Natural killer cell treated with Interleukin-12 subunit alpha and Interleukin-12 subunit beta and Interleukin-15 and Interleukin-18, amount 100 ng/mL, for 72 hours (primary cell): Measurements from ENCODE around the gene GNE. TPM values are rescaled to one million over a fixed set of nuclear protein-coding genes. Genes with fewer than 3 reads are reported as not detected.
"Not testable (repeated sequence)": the region's sequence is repeated elsewhere in the genome, so short reads cannot be mapped to it uniquely, and the experiment has no call there.

Experiments
- ATAC-seq, 2 donors: fragments of 150-1000 bp; cut with Tn5 transposase in 1 of 2; sonication (Bioruptor Pico), chemical (Tn5 transposase) in 1 of 2; 2 replicates each; pipeline ENCODE4 v1.10.0; 2021
- DNase-seq: peaks from one replicate; pipeline ENCODE4 v3.0.0; 2022; ENCODE audit warnings: low spot score
- H3K27ac Mint-ChIP-seq, 2 donors: 1 replicate in 1 of 2; 2 replicates in 1 of 2; pipeline ENCODE4 v1.8.0; 2022; ENCODE audit warnings: mixed read lengths in 2 of 2, mild to moderate bottlenecking in 1 of 2, moderate library complexity in 1 of 2
- H3K27me3 Mint-ChIP-seq, 2 donors: 1 replicate in 1 of 2; 2 replicates in 1 of 2; pipeline ENCODE4 v1.8.0; 2022; ENCODE audit warnings: mixed read lengths in 2 of 2
- H3K36me3 Mint-ChIP-seq: one replicate; pipeline ENCODE4 v1.8.0; 2022; ENCODE audit warnings: mixed read lengths
- H3K4me1 Mint-ChIP-seq, 2 donors: 1 replicate in 1 of 2; 2 replicates in 1 of 2; pipeline ENCODE4 v1.8.0; 2022; ENCODE audit warnings: low read depth in 2 of 2, mixed read lengths in 2 of 2, mild to moderate bottlenecking in 1 of 2
- H3K4me3 Mint-ChIP-seq: one replicate; pipeline ENCODE4 v1.8.0; 2022; ENCODE audit warnings: mixed read lengths
- H3K9me3 Mint-ChIP-seq: 2 replicates; pipeline ENCODE4 v1.8.0; 2022; ENCODE audit warnings: mixed read lengths
- total RNA-seq, 2 donors: library from RNA; stranded (reverse); gene quantifications; one replicate each; pipeline ENCODE4 v1.2.3, GENCODE V29; 2022

GNE gene
- total RNA-seq, 2 donors from 2014 or later: 22.9 to 23.3 TPM

DNA sequence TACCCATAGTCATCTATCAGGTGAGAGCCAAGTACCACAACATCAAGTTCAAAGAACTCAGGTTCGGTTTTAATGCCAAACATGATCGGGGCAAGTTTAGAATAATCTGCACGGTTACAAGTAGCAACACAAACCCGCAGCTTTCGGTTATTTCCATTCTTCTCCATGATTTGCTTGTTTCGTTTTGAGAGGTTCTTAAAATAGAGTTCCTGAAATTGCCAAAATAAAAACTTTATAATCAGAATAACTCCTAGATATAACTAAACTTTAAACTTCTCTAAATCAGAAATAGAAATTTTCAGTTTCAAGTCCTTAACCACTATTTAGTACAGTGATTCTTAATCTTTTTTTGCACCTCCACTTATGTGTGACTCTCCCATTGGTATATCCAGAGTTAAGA, 9.1 kb downstream of the GNE start:
- Mint-ChIP-seq H3K4me1 (peaks cover 6 to 12% of the 10 kb centered on the region in 2 donors), H3K9me3 (no peaks in the 10 kb centered on the region), H3K36me3 (no peaks in the 10 kb centered on the region), H3K27me3 (no peaks in the 10 kb centered on the region), H3K4me3 (no peak overlapping the region), H3K27ac (no peak overlapping the region)
- DNase-seq (no peak), ATAC-seq (no peak)

- H3K27me3 Mint-ChIP-seq, H3K9me3 Mint-ChIP-seq, H3K4me3 Mint-ChIP-seq, H3K27ac Mint-ChIP-seq, H3K36me3 Mint-ChIP-seq, DNase-seq: not testable (repeated sequence)
- peak in 1 of 2 donors; percentile 62 for ATAC-seq
- peaks cover 6 to 12% of the 10 kb centered on the region in 2 donors for H3K4me1 Mint-ChIP-seq
Observed at GRCh38 chr9:36248061-36248460, 10.2 kb downstream of the GNE start.

DNA sequence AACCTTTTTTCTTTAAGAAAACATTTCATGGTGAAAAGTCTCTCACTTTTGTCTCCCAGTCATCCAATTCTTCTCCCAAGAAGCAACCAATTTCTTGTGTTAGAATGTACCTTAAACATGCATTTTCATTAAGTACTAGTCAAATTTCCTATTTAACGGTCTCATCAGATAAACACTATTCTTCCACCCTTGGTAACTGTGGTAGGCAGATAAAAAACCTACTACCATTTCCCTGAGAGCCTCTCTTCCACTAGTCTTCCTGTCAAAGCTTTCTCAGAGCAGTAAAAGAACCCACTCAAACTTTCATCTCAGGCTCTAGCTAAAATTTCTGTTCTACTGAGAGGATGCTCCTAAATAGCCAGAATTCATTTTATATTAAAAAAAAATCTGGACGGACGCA, 10.9 kb downstream of the GNE start:
- no peak overlapping the region for H3K27ac Mint-ChIP-seq
- no peak overlapping the region for H3K4me3 Mint-ChIP-seq
- peaks cover 6 to 12% of the 10 kb centered on the region in 2 donors for H3K4me1 Mint-ChIP-seq
- no peaks in the 10 kb centered on the region for H3K9me3 Mint-ChIP-seq
- ATAC-seq (no peak), DNase-seq (no peak)
- no peaks in the 10 kb centered on the region for H3K36me3 Mint-ChIP-seq
- no peaks in the 10 kb centered on the region for H3K27me3 Mint-ChIP-seq

DNA sequence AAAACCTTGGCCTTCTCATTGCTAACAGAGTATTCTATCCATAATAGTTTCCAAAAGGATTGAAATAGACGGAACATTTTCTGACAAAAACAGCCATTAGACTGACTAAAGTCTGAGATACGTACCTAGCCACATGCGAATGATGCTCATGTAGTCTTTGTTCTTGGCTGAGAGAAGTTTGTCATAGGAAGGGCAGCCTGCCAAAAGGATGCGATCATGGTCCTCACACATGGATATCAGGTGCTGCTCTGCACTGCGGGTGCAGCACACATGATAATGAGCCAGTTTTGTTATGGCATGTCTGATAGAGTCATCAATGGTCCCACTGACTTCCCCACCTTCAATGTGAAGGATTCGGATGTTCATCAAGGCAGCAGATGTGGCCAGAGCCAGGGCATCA, 12.3 kb downstream of the GNE start:
- no peak overlapping the region for H3K27ac Mint-ChIP-seq
- no peak overlapping the region for H3K4me3 Mint-ChIP-seq
- no peak for ATAC-seq
- DNase-seq: no peak
- no peaks in the 10 kb centered on the region for H3K27me3 Mint-ChIP-seq
- H3K4me1 Mint-ChIP-seq: peaks cover 6 to 10% of the 10 kb centered on the region in 2 donors
- H3K9me3 Mint-ChIP-seq: no peaks in the 10 kb centered on the region
- peaks cover under 1% of the 10 kb centered on the region for H3K36me3 Mint-ChIP-seq

GRCh38 chr9:36239675-36240074, 18.6 kb downstream of the GNE start:
- not testable (repeated sequence) for H3K27ac Mint-ChIP-seq, H3K9me3 Mint-ChIP-seq, H3K4me1 Mint-ChIP-seq, ATAC-seq, DNase-seq, H3K4me3 Mint-ChIP-seq, H3K27me3 Mint-ChIP-seq
- peaks cover 15% of the 10 kb centered on the region for H3K36me3 Mint-ChIP-seq

DNA sequence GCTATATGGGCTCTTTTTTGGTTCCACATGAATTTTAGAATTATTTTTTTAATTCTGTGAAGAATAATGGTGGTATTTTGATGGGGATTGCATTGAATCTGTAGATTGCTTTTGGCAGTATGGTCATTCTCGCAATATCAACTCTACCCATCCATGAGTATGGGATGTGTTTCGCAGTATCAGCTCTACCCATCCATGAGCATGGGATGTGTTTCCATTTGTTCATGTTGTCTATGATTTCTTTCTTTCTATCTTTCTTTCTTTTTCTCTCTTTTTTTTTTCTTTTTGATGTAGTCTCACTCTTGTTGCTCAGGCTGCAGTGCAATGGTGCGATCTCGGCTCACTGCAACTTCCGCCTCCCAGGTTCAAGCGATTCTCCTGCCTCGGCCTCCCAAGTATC, 19.0 kb downstream of the GNE start:
- H3K27ac Mint-ChIP-seq, ATAC-seq, H3K9me3 Mint-ChIP-seq, DNase-seq, H3K27me3 Mint-ChIP-seq, H3K4me3 Mint-ChIP-seq, H3K4me1 Mint-ChIP-seq: not testable (repeated sequence)
- H3K36me3 Mint-ChIP-seq: peaks cover 15% of the 10 kb centered on the region

DNA sequence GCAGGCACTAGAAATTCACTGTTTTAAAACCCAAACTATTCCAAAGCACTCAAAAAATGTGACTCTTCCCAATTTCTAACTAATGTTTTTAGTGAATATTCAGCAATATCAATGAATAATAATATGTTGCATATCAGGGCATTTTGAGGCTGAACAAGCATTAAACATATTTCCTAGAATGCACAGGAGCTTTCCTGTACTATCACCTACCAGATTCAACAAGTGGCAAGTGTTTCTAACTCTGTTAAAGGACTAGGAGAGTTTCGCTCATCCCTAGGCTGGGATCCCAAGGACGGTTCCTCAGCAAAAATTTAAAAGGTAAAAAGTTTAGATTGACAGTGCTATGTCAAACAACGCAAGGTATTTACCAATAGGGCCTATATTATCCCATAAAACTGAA, 21.0 kb downstream of the GNE start:
- DNase-seq: no peak
- H3K36me3 Mint-ChIP-seq: peaks cover 19% of the 10 kb centered on the region
- no peak for ATAC-seq
- peaks cover 6 to 9% of the 10 kb centered on the region in 2 donors for H3K4me1 Mint-ChIP-seq
- H3K27me3 Mint-ChIP-seq: no peaks in the 10 kb centered on the region
- H3K4me3 Mint-ChIP-seq: no peak overlapping the region
- no peak overlapping the region for H3K27ac Mint-ChIP-seq
- H3K9me3 Mint-ChIP-seq: no peaks in the 10 kb centered on the region

- peaks cover 31% of the 10 kb centered on the region for H3K36me3 Mint-ChIP-seq
- no peaks in the 10 kb centered on the region for H3K27me3 Mint-ChIP-seq
- DNase-seq: no peak
- ATAC-seq: no peak
- no peak overlapping the region for H3K27ac Mint-ChIP-seq
- H3K4me1 Mint-ChIP-seq: peaks cover 19 to 24% of the 10 kb centered on the region in 2 donors
- H3K9me3 Mint-ChIP-seq: no peaks in the 10 kb centered on the region
- no peak overlapping the region for H3K4me3 Mint-ChIP-seq
Observed at GRCh38 chr9:36222449-36222848, 35.8 kb downstream of the GNE start.

DNA sequence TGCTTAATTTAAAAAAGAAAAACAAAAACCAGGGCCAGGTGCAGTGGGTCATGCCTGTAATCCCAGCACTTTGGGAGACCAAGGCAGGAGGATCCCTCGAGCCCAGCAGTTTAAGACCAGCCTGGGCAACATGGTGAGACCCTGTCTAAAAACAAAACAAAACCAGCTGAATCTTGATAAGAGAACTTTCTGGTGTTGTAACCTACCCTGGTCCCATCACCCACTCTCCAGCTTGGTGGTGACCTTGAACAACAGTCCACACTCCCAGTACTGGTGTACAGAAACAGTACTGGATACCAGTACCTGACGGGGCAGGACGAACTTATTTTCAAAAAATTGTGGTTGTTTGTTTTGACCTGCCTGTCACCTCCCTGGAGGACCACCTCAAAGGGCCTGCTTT, 36.6 kb downstream of the GNE start:
- Mint-ChIP-seq H3K4me1 (peaks cover 23 to 28% of the 10 kb centered on the region in 2 donors), H3K27me3 (no peaks in the 10 kb centered on the region)

DNA sequence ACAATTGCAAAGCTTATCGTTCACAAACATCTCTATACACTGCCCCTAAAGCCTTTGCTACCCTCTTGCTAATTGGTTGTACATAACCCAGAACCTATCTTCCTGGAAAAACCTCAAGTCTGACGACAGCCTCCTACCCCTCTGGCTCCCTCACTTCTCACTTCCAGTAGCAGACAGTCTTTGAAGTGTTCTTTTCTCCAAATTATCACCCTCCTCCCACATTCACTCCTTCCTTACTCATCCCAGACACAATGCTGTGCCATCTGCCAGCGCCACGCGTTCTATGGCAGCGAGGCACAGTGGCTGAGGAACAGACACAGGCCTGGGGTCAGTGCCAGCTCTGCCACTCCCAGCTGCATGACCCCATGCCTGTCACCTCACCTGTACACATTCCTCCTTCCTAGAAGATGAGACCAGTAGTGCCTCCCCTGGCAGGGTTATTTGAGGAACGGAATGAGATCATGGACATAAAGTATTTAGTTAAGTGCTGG, 39.8 kb downstream of the GNE start:
- H3K36me3 Mint-ChIP-seq: peaks cover 37% of the 10 kb centered on the region
- H3K27me3 Mint-ChIP-seq: no peaks in the 10 kb centered on the region
- peak; percentile 60 to 76 for ATAC-seq
- peak overlapping the region; percentile 7 to 61 for H3K27ac Mint-ChIP-seq
- peak overlapping the region; percentile 20 for H3K4me3 Mint-ChIP-seq
- no peaks in the 10 kb centered on the region for H3K9me3 Mint-ChIP-seq
- DNase-seq: no peak
- peaks cover 29 to 35% of the 10 kb centered on the region in 2 donors for H3K4me1 Mint-ChIP-seq

More for the DNA sequence above, 36.6 kb downstream of the GNE start:
- no peak overlapping the region for H3K27ac Mint-ChIP-seq
- H3K36me3 Mint-ChIP-seq: peaks cover 34% of the 10 kb centered on the region
- ATAC-seq: no peak
- H3K9me3 Mint-ChIP-seq: no peaks in the 10 kb centered on the region
- H3K4me3 Mint-ChIP-seq: no peak overlapping the region
- no peak for DNase-seq

- Mint-ChIP-seq H3K36me3 (peaks cover 33% of the 10 kb centered on the region), H3K27me3 (no peaks in the 10 kb centered on the region), H3K4me3 (peak overlapping the region; percentile 20), H3K9me3 (no peaks in the 10 kb centered on the region), H3K27ac (peak overlapping the region; percentile 7 to 61), H3K4me1 (peaks cover 33 to 38% of the 10 kb centered on the region in 2 donors)
- DNase-seq: no peak
- ATAC-seq: no peak
Observed at GRCh38 chr9:36218011-36218410, 40.2 kb downstream of the GNE start.

DNA sequence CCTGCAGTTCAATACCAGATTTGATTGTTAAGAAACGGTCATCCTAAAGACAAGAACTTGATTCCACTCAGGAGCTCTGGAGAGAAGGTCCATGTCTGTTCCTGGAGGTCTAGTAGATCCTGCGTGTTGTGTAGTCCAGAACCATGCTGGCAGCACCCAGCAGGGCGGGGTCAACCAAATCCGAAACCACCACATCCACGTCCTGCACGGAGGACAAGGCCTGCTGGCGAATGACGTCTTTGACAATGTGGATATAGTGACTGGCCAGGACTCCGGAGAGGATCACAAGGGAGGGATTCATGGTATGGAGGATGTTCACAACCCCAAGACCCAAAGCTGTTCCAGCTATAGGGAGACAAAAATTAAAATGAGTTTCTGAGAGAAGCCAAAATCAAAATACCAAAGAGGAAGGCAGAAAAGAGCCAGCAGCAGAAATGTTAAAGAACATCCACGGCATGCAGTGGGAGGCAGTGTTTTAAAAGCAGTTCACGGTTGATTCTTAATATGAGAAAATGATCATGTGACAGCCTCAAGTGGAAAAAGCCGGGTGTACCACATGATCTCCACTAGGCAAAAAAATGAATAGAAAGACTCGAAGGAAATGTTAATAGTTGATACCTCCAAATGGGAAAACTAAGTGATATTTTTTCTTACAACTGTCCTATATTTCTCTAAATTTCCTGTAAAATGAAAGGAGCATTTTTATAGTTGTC, 40.8 kb downstream of the GNE start:
- Mint-ChIP-seq H3K4me3 (no peak overlapping the region), H3K4me1 (peaks cover 37 to 42% of the 10 kb centered on the region in 2 donors), H3K27me3 (no peaks in the 10 kb centered on the region), H3K9me3 (no peaks in the 10 kb centered on the region), H3K36me3 (peaks cover 27% of the 10 kb centered on the region), H3K27ac (peak overlapping the region; percentile 7 to 61)
- DNase-seq: no peak
- no peak for ATAC-seq

DNA sequence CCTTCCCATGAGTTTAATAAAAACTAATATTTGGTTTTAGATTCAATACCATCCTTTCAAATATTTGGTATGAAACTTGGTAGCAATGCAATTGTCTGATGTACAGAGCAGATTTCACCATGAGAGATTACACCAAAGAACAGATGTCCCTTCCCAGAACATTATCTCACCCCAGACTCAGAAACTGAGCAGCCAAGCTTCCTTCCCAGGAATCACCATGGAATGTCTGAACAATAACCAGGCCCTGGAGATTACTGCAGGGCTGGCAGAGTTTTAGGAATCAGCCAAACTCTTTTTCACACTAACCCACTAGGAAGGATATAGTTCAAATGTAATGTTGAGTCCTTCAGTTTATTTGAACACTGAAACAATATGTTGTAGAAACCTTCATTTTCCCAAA, 43.7 kb downstream of the GNE start:
- Mint-ChIP-seq H3K27ac (no peak overlapping the region), H3K4me1 (peaks cover 49 to 54% of the 10 kb centered on the region in 2 donors), H3K4me3 (no peak overlapping the region), H3K27me3 (no peaks in the 10 kb centered on the region), H3K9me3 (no peaks in the 10 kb centered on the region), H3K36me3 (peaks cover 27% of the 10 kb centered on the region)
- ATAC-seq (no peak), DNase-seq (no peak)

- no peak overlapping the region for H3K27ac Mint-ChIP-seq
- ATAC-seq: no peak
- H3K27me3 Mint-ChIP-seq: no peaks in the 10 kb centered on the region
- no peaks in the 10 kb centered on the region for H3K9me3 Mint-ChIP-seq
- DNase-seq: no peak
- H3K36me3 Mint-ChIP-seq: peaks cover 26% of the 10 kb centered on the region
- peaks cover 50 to 55% of the 10 kb centered on the region in 2 donors for H3K4me1 Mint-ChIP-seq
- no peak overlapping the region for H3K4me3 Mint-ChIP-seq
Observed at GRCh38 chr9:36213989-36214388, 44.3 kb downstream of the GNE start.

DNA sequence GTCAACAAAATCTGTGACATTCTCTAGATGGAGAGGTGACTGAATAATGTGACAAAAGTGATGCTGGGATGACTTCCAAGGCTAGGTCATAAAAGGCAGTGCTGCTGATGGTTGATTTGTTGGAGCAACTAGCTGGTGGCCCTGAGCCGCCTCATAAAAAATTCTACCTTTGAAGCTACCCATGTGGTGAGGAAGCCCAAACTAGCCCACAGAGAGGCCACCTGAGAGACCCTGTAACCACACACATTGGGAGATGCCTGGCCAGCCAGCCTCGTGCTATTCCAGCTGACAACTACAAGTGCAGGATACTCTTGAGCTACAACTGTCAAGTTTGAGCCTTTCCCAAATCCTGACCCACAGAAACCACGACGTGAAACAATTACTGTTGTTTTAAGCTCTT, 44.9 kb downstream of the GNE start:
- Mint-ChIP-seq H3K27me3 (no peaks in the 10 kb centered on the region), H3K4me3 (no peak overlapping the region), H3K9me3 (no peaks in the 10 kb centered on the region), H3K4me1 (peaks cover 50 to 54% of the 10 kb centered on the region in 2 donors), H3K27ac (no peak overlapping the region), H3K36me3 (peaks cover 26% of the 10 kb centered on the region)
- DNase-seq: no peak
- ATAC-seq: no peak
